Ovary (tissue), 10 donors: ENCODE measurements around the gene INTU. TPM values are rescaled to one million over a fixed set of nuclear protein-coding genes. Genes with fewer than 3 reads are reported as not detected.
"Not testable (repeated sequence)": the region's sequence is repeated elsewhere in the genome, so short reads cannot be mapped to it uniquely, and the experiment has no call there.

Experiments
- DNase-seq, 5 donors: peaks; one replicate each; pipeline ENCODE4 v3.0.0-alpha.2; 2019 to 2020
- H3K27ac ChIP-seq, 2 donors: fragments of 200-600 bp; one replicate each; pipeline versions ENCODE4 v1.5.1 to v1.8.0; 2019 to 2022
- H3K27me3 ChIP-seq: fragments of 200-600 bp; one replicate; pipeline ENCODE4 v1.8.0; 2022
- H3K36me3 ChIP-seq: fragments of 200-600 bp; sonication (generic); one replicate; pipeline ENCODE4 v1.5.1; 2019
- H3K4me1 ChIP-seq: one replicate; pipeline ENCODE4 v1.8.1; 2013; ENCODE audit warnings: mild to moderate bottlenecking, moderate library complexity; ENCODE audit not compliant: insufficient read depth
- H3K4me3 ChIP-seq: fragments of 200-600 bp; sonication (generic); one replicate; pipeline ENCODE4 v1.5.1; 2017
- H3K9me3 ChIP-seq, 2 donors: fragments of 200-600 bp in 1 of 2; sonication (generic) in 1 of 2; one replicate each; pipeline versions ENCODE4 v1.5.1 to v1.8.1; 2013 to 2019; ENCODE audit warnings: mild to moderate bottlenecking in 1 of 2, moderate library complexity in 1 of 2
- CTCF ChIP-seq, 3 donors: fragments of 450-650 bp in 2 of 3; fragments of 200-600 bp in 1 of 3; IDR thresholded peaks; one replicate each; pipeline versions ENCODE4 v1.5.1 to v1.8.0; 2016 to 2022; ENCODE audit warnings: antibody characterized with exemption in 3 of 3, mild to moderate bottlenecking in 1 of 3
- EP300 ChIP-seq: sonication (generic); formaldehyde crosslinking; IDR thresholded peaks from one replicate; pipeline ENCODE4 v1.6.1; 2017; ENCODE audit warnings: antibody characterized with exemption
- POLR2A ChIP-seq: fragments of 450-650 bp; IDR thresholded peaks from one replicate; pipeline ENCODE4 v1.6.1; 2017; ENCODE audit warnings: antibody characterized with exemption, mild to moderate bottlenecking, moderate library complexity
- WGBS, 3 donors: extraction: QIAGEN DNeasy Blood & Tissue Kit in 1 of 3; methylation state at CpG; one replicate each; pipeline versions ENCODE4 v1.1.5 to v1.1.7; 2013 to 2017; 5-methylcytosine and 5-hydroxymethylcytosine counted together
- intact Hi-C, 4 donors: fragments of 100-400 bp; cut with DNase I; formaldehyde crosslinking; loops; one replicate each; pipeline versions ENCODE4 v1.11.0 to v1.15.1; 2022 to 2023
- long read RNA-seq, 3 donors: library from polyadenylated mRNA in 2 of 3; unstranded in 2 of 3; transcript quantifications; one replicate each; pipeline ENCODE4 v2.0.0 and lab custom pipeline, GENCODE V29; 2021 to 2026
- polyA plus RNA-seq, 2 donors: library from polyadenylated mRNA; stranded (reverse); fragments of 200-250 nt in 1 of 2; fragments of 350-450 nt in 1 of 2; fragmentation: Illumina TruSeq in 1 of 2; extraction: RNeasy Lipid Tissue Mini Kit (QIAGEN cat#74804) in 1 of 2; gene quantifications; one replicate each; pipeline ENCODE4 v1.2.3, GENCODE V29; 2013 to 2014
- total RNA-seq, 7 donors: library from RNA; depleted of rRNA in 2 of 7; stranded (reverse); fragments of >200 nt in 2 of 7; fragmentation: NEBNext Ultra II Directional in 3 of 7; extraction: Animal tissue kit (Norgen Biotek cat#: 25700) in 3 of 7; gene quantifications; one replicate each; pipeline versions ENCODE4 v1.1.0 to v1.2.4, GENCODE V29; 2016 to 2023
- donor health status: DM: no; HTN: no; CAD: no; lungs with moderate emphysema.
- donor health status: DM: no; HTN: no; CAD: no.
- donor health status: Bipolar disorder and iron deficiency.
- donor health status: DM: yes; HTN: yes; CAD: no.
- donor health status: DM: no; HTN: no; CAD: no.
- donor health status: DM: yes; HTN: yes; CAD: no.

The INTU gene
- total RNA-seq (10 to 100 TPM in 6 of 7 donors, 1 to 10 TPM in 1; 8.8 to 23.2 (median 13.3) TPM), polyA plus RNA-seq (1 to 10 TPM; 5.5 to 9.1 TPM)
- long read RNA-seq, donor 1, partial matches to known transcripts: 4 of 6 reads
- long read RNA-seq, donor 1, other reads (novel, unspliced or antisense): 2 of 6 reads
- long read RNA-seq, donor 2: 0 reads
- long read RNA-seq, donor 3, full-length matches to known transcripts: 2 of 10 reads
- long read RNA-seq, donor 3, partial matches to known transcripts: 2 of 10 reads
- long read RNA-seq, donor 3, other reads (novel, unspliced or antisense): 6 of 10 reads

DNA sequence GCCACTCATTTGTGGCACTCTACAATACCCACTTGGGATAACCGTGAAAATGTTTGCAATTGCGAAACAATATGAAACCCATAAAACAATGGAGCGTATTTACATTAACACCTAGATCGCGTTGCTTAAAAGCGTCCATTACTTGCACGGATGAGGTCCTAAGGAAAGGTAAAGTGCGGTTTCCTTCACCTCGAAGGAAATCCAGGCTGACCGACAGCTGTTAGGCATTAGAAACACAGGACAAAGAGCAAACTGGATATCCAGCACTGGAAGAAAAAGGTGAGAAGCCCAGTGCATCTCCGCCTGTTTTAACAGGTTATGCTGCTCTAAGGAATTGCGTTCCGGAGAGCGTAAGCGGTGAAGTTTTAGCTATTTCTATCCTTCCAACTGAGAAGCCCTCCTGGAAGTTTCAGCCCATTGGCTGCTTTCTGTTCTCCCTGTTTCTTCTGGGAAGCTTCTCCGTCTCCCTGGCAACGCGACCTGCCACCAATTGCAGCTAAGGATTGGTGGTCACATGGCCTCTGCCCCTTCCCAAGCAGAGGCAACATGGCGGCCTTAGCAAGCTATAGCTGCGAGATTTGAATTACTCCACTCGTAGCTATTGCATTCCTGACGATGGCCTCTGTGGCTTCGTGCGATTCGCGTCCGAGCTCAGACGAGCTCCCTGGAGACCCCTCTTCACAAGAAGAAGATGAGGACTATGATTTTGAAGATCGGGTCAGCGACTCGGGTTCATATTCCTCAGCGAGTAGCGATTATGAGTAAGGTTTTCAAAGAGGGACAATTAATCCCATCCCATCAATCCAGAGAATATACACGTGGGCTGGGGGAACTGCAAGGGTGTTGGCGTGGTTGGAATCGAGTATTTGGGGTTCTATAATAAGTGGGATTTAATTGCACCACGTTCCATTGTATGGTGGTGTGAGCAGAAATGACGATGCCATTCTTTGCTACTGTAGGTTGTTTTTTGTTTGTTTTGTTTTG lies at the start of gene INTU:
Gene INTU, plus strand, starts transcription at position 538 of the 984 bp plus-strand sequence. Its CDS starts 78 bp downstream, at position 616.
- H3K27ac ChIP-seq: peak within 1 kb of the TSS in 1 of 2 donors; percentile 32
- TF ChIP-seq CTCF (IDR thresholded peaks at IDR 0.05) (no peak), POLR2A (no peak), EP300 (no peak)
- no peaks in the 10 kb centered on the region for H3K9me3 ChIP-seq
- WGBS, 3 donors: 0 to 2% (median 0%) methylated on average over 38 of the region's 38 CpGs
- no peaks in the 10 kb centered on the region for H3K36me3 ChIP-seq
- no peaks in the 10 kb centered on the region for H3K27me3 ChIP-seq
- no peaks in the 10 kb centered on the region for H3K4me1 ChIP-seq
- intact Hi-C loops: loop anchor here in 1 of 4 donors (10.0 kb wide), 1 partner anchor 332 kb away; the partner anchor contains the start of genes ABHD18 and MFSD8
- peak within 1 kb of the TSS; percentile 58 for H3K4me3 ChIP-seq
- peak; percentile 89 to 94 (median 94) for DNase-seq

DNA sequence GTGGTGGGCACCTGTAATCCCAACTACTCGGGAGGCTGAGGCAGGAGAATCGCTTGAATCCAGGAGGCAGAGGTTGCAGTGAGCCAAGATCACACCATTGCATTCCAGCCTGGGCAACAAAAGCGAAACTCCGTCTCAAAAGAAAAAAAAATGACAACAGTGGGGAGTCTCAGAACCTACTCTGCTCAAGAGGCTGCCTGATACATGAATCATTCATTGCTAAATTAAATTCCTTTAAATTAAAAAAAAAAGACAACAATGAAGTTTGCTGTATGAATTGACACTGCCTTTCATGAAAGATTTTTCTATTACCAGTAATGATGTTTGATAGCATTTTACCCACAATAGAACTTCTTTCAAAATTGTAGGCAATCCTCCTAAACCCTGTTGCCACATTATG lies 46.3 kb upstream of the INTU start:
- DNase-seq, H3K36me3 ChIP-seq, H3K27ac ChIP-seq, H3K4me1 ChIP-seq, intact Hi-C loops, H3K9me3 ChIP-seq, H3K27me3 ChIP-seq, H3K4me3 ChIP-seq: not testable (repeated sequence)
- WGBS, 3 donors: 63 to 74% (median 69%) methylated on average over 4 of the region's 4 CpGs

GRCh38 chr4:127586922-127587571 lies 45.7 kb upstream of the INTU start:
- intact Hi-C loops: no loop called here
- H3K4me3 ChIP-seq: no peak overlapping the region
- H3K27me3 ChIP-seq: no peaks in the 10 kb centered on the region
- 0 to 8% (median 0%) methylated on average over 1 of the region's 1 CpG for WGBS, 3 donors
- H3K27ac ChIP-seq: no peak overlapping the region
- no peaks in the 10 kb centered on the region for H3K4me1 ChIP-seq
- no peaks in the 10 kb centered on the region for H3K9me3 ChIP-seq
- no peak for TF ChIP-seq EP300
- TF ChIP-seq POLR2A: no peak
- TF ChIP-seq CTCF (IDR thresholded peaks at IDR 0.05): no peak
- H3K36me3 ChIP-seq: no peaks in the 10 kb centered on the region
- DNase-seq: no peak

DNA sequence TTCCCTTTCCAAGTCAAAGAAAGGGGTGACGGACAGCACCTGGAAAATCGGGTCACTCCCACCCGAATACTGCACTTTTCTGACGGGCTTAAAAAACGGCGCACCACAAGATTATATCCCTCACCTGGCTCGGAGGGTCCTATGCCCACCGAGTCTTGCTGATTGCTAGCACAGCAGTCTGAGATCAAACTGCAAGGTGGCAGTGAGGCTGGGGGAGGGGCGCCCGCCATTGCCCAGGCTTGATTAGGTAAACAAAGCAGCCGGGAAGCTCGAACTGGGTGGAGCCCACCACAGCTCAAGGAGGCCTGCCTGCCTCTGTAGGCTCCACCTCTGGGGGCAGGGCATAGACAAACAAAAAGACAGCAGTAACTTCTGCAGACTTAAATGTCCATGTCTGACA lies 43.6 kb upstream of the INTU start:
- H3K27me3 ChIP-seq, intact Hi-C loops, H3K27ac ChIP-seq, H3K36me3 ChIP-seq, H3K4me3 ChIP-seq, DNase-seq, H3K9me3 ChIP-seq, H3K4me1 ChIP-seq: not testable (repeated sequence)
- 81 to 90% (median 87%) methylated on average over 10 to 12 of the region's 12 CpGs for WGBS, 3 donors

DNA sequence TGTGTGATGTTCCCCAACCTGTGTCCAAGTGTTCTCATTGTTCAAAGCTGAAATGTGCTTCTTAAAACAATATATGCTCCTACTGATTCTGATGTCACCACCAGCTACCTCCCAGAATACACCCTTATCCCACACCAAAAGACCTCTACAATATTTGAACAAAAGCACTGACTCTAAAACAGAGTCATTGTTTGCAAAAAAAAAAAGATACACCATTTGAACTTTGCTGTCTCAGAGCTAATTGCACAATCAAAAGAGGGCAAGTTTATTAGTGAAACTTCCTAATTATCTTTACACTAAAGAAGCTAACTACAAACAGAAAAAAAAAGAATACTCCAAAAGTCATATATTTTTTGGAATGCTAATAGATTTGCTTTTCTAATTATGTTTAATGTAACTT lies 34.1 kb upstream of the INTU start:
- no peak for DNase-seq
- H3K27me3 ChIP-seq: no peaks in the 10 kb centered on the region
- H3K4me1 ChIP-seq: no peaks in the 10 kb centered on the region
- no peak overlapping the region for H3K4me3 ChIP-seq
- intact Hi-C loops: no loop called here
- H3K9me3 ChIP-seq: no peaks in the 10 kb centered on the region
- H3K27ac ChIP-seq: no peak overlapping the region
- TF ChIP-seq POLR2A (no peak), CTCF (IDR thresholded peaks at IDR 0.05) (no peak), EP300 (no peak)
- no peaks in the 10 kb centered on the region for H3K36me3 ChIP-seq
